HCT116 (cell line): Measurements from ENCODE around the gene TRAF3IP1.

Experiments
- CEBPB ChIP-seq: IDR thresholded peaks from 2 replicates; pipeline ENCODE4 v1.6.1; 2012; ENCODE audit warnings: low read depth
- ELF1 ChIP-seq: IDR thresholded peaks from 2 replicates; pipeline ENCODE4 v1.6.1; 2012; ENCODE audit warnings: low read depth, borderline replicate concordance
- EZH2phosphoT487 ChIP-seq: fragments of 200-600 bp; IDR thresholded peaks from 2 replicates; pipeline ENCODE4 v1.6.1; 2018; ENCODE audit warnings: antibody characterized with exemption, borderline replicate concordance
- POLR2A ChIP-seq: IDR thresholded peaks from 2 replicates; pipeline ENCODE4 v1.7.0; 2011; ENCODE audit warnings: borderline replicate concordance; ENCODE audit not compliant: insufficient read depth, insufficient read length; ENCODE audit errors: extremely low read depth
- POLR2AphosphoS5 ChIP-seq: IDR thresholded peaks from 2 replicates; pipeline ENCODE4 v1.6.1; 2011; ENCODE audit warnings: mild to moderate bottlenecking, low read depth, low read length, moderate library complexity
- RAD21 ChIP-seq: IDR thresholded peaks from 2 replicates; pipeline ENCODE4 v1.6.1; 2012; ENCODE audit warnings: low read depth, mild to moderate bottlenecking
- ZNF274 ChIP-seq: fragments of 200-500 bp; sonication (Bioruptor generic); IDR thresholded peaks from 2 replicates; pipeline ENCODE4 v1.6.1; 2014; ENCODE audit warnings: mild to moderate bottlenecking, low read depth, low read length, inconsistent platforms
- TF ChIP-seq, protein P1 (sequence below): IDR thresholded peaks from 2 replicates; pipeline ENCODE4 v1.6.1; 2012
- TF ChIP-seq, protein P2 (sequence below), 3 experiments: fragments of 200-600 bp in 1 of 3; sonication (generic) in 1 of 3; IDR thresholded peaks in 2 of 3; conservative IDR thresholded peaks in 1 of 3; 2 replicates each; pipeline ENCODE4 v1.5.1; 2012 to 2017; ENCODE audit warnings: low read depth in 2 of 3, low read length in 2 of 3, antibody characterized with exemption in 1 of 3, borderline replicate concordance in 1 of 3, control low read depth in 1 of 3, mild to moderate bottlenecking in 1 of 3, mixed read lengths in 1 of 3, mixed run types in 1 of 3, moderate library complexity in 1 of 3; ENCODE audit not compliant: insufficient read depth in 1 of 3
- TF ChIP-seq, protein P3 (sequence below): IDR thresholded peaks from 2 replicates; pipeline ENCODE4 v1.6.1; 2011; ENCODE audit warnings: mild to moderate bottlenecking, low read length, moderate library complexity; ENCODE audit not compliant: insufficient replicate concordance; ENCODE audit errors: extremely low read depth

DNA sequence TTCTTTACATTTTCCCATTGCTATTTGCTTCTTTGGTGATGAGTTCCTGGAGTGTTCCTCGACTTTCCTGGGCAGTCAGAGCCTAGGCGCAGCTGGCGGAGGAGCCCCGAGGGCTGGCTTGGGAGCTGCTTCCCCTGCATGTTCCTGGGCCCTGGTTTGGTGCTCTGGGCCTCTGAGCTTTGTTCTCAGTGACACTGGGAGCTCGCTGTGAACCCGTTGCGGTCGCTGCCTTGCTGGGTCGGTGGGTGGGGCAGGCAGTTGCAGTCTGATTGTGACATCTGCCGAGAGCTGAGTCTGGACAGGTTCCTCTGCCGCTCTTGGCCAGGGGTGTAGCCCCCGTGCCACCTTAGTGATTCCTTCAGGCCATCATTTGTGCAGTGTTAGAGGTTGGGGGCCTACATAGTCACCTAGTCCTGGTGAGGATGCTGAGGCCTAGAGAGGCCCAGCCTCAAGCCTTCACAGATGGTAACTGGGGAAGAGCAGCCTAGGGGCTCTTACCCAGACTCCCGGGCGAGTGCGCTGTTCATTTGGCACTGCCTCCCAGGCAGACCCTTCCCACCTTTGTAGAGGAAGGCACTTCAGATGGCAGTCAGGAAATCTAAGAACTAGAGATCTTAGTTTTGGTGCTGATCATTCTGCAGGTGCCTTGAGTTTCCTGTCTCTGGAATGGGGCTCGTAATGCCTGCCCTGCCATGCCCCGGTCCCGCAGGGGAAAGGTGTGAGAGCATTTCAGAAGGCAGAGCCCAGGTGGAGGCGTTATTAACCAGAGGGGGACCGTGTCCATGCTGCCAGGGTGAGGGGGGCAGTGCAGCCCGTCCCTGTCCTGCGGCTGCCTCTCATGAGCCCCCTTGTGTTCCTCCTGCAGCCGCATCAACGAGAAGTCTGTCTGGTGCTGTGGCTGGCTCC, 114.8 kb downstream of the TRAF3IP1 start:
- TF ChIP-seq, protein P1, sequence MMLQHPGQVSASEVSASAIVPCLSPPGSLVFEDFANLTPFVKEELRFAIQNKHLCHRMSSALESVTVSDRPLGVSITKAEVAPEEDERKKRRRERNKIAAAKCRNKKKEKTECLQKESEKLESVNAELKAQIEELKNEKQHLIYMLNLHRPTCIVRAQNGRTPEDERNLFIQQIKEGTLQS: no peak
- TF ChIP-seq, protein P2, sequence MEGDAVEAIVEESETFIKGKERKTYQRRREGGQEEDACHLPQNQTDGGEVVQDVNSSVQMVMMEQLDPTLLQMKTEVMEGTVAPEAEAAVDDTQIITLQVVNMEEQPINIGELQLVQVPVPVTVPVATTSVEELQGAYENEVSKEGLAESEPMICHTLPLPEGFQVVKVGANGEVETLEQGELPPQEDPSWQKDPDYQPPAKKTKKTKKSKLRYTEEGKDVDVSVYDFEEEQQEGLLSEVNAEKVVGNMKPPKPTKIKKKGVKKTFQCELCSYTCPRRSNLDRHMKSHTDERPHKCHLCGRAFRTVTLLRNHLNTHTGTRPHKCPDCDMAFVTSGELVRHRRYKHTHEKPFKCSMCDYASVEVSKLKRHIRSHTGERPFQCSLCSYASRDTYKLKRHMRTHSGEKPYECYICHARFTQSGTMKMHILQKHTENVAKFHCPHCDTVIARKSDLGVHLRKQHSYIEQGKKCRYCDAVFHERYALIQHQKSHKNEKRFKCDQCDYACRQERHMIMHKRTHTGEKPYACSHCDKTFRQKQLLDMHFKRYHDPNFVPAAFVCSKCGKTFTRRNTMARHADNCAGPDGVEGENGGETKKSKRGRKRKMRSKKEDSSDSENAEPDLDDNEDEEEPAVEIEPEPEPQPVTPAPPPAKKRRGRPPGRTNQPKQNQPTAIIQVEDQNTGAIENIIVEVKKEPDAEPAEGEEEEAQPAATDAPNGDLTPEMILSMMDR (IDR thresholded peaks at IDR 0.05 in 2 of 3, conservative IDR thresholded peaks at IDR 0.05 in 1 of 3; ENCODE audit: borderline replicate concordance in 1 of 3, insufficient read depth in 1 of 3, low read depth in 2 of 3, low read length in 2 of 3): no peak
- no peak for TF ChIP-seq ELF1
- no peak for TF ChIP-seq EZH2phosphoT487
- TF ChIP-seq POLR2AphosphoS5: no peak
- no peak for TF ChIP-seq POLR2A
- no peak for TF ChIP-seq ZNF274
- TF ChIP-seq, protein P3, sequence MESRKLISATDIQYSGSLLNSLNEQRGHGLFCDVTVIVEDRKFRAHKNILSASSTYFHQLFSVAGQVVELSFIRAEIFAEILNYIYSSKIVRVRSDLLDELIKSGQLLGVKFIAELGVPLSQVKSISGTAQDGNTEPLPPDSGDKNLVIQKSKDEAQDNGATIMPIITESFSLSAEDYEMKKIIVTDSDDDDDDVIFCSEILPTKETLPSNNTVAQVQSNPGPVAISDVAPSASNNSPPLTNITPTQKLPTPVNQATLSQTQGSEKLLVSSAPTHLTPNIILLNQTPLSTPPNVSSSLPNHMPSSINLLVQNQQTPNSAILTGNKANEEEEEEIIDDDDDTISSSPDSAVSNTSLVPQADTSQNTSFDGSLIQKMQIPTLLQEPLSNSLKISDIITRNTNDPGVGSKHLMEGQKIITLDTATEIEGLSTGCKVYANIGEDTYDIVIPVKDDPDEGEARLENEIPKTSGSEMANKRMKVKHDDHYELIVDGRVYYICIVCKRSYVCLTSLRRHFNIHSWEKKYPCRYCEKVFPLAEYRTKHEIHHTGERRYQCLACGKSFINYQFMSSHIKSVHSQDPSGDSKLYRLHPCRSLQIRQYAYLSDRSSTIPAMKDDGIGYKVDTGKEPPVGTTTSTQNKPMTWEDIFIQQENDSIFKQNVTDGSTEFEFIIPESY: no peak
- TF ChIP-seq RAD21: no peak
- TF ChIP-seq CEBPB: no peak
